IPS DF 6.9 (cell line): Measurements from ENCODE around the gene PRELID3B.
"Not testable (repeated sequence)": the region's sequence is repeated elsewhere in the genome, so short reads cannot be mapped to it uniquely, and the experiment has no call there.

Source experiments
- DNase-seq: peaks from one replicate; pipeline ENCODE4 v3.0.0-alpha.2; 2013; ENCODE audit warnings: low read depth, low spot score
- H3K27ac ChIP-seq: one replicate; pipeline ENCODE4 v1.5.1; 2013; ENCODE audit warnings: low read length, control low read depth
- H3K27me3 ChIP-seq: 2 replicates; pipeline ENCODE4 v1.6.1; 2013; ENCODE audit warnings: mild to moderate bottlenecking, low read length; ENCODE audit not compliant: control insufficient read depth, insufficient read depth
- H3K36me3 ChIP-seq: 2 replicates; pipeline ENCODE4 v1.6.1; 2013; ENCODE audit warnings: low read length; ENCODE audit not compliant: control insufficient read depth, insufficient read depth
- H3K4me1 ChIP-seq: 2 replicates; pipeline ENCODE4 v1.6.1; 2013; ENCODE audit warnings: low read length; ENCODE audit not compliant: control insufficient read depth, insufficient read depth
- H3K4me3 ChIP-seq: 2 replicates; pipeline ENCODE4 v1.5.1; 2013; ENCODE audit warnings: mild to moderate bottlenecking, low read length
- H3K9me3 ChIP-seq: 2 replicates; pipeline ENCODE4 v1.6.1; 2013; ENCODE audit warnings: low read length, inconsistent platforms; ENCODE audit not compliant: control insufficient read depth, insufficient read depth
- WGBS: extraction: QIAGEN DNeasy Blood & Tissue Kit; methylation state at CpG from one replicate; pipeline ENCODE4 v1.1.7; 2013; ENCODE audit warnings: mixed read lengths, missing lambda C conversion rate; ENCODE audit not compliant: insufficient read length, insufficient coverage; 5-methylcytosine and 5-hydroxymethylcytosine counted together

PRELID3B gene

DNA sequence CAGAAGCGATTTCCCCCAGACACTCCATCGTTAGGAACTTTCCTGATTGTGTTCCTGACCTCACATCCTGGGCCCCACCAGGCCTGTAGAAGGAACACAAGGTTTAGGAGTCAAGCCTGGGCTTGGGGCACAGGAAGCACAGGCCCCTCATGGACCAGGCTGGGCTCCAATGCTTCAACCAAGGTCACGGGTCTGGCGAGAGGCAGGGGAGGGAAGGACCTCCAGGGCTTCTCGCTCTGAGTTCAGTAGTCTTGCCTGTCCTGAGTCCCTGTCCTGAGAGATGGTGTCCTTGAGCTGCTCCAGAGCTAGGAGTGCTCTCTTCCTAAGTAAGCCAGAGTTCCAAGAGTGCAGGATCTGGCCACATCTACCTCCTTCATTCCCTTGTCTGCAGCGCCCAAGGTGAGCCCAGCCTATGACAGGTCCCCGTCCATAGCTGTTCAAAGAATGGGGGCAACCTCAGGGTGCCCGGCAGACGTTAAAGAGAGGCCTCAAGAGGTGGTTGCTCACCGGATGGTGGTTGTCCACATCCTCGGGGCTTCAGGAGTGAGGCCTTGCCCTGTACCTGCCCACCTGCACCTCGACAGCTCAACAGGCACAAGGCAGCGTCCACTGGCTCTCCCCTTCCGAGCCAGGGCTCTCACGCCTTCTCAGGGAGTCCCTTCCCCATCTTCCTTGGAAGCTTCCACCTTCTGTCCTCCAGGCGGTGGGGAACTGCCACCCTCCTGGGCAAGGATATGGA, 24.9 kb downstream of the PRELID3B start:
- Histone ChIP-seq H3K4me3 (no peak overlapping the region), H3K9me3 (no peaks in the 10 kb centered on the region), H3K27ac (no peak overlapping the region), H3K36me3 (no peaks in the 10 kb centered on the region), H3K4me1 (no peaks in the 10 kb centered on the region), H3K27me3 (no peaks in the 10 kb centered on the region)
- DNase-seq = no peak
- WGBS = no CpG with 5 or more reads among the region's 16 CpGs

DNA sequence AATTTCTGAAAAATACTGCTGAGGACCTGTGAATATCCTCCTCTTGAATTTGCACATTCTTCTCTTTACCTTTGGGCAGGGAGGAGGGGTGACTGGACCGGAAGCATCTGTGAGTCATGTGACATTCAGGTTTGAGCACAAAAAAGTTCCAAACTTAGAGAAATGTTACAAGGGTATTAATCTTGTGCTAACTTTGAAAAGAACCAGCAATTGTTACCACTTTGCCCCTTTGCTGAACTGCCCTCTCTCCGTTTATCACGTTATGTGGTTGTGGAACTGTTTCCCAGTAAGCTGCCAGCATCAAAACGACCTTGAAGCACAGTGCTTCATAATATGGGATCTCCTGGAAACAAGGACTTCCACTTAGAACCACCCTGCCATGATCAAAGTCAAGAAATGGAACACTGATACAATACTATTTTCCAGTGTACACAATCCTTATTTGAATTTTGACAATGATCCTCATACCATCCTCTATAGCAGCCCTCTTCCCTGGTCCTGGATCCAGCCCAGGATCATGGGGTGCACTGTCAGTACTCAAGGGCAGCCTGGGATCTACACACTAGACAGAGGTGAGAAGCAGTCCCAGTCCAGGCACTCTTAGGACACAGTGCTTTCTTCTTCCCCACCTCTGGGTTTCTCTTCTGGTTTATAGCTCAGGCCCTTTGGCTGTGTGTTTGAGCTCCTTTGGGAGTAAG, 25.6 kb downstream of the PRELID3B start:
- Histone ChIP-seq H3K27ac (no peak overlapping the region), H3K36me3 (no peaks in the 10 kb centered on the region), H3K9me3 (no peaks in the 10 kb centered on the region), H3K27me3 (no peaks in the 10 kb centered on the region), H3K4me3 (no peak overlapping the region), H3K4me1 (no peaks in the 10 kb centered on the region)
- no CpG with 5 or more reads among the region's 4 CpGs for WGBS
- no peak for DNase-seq

DNA sequence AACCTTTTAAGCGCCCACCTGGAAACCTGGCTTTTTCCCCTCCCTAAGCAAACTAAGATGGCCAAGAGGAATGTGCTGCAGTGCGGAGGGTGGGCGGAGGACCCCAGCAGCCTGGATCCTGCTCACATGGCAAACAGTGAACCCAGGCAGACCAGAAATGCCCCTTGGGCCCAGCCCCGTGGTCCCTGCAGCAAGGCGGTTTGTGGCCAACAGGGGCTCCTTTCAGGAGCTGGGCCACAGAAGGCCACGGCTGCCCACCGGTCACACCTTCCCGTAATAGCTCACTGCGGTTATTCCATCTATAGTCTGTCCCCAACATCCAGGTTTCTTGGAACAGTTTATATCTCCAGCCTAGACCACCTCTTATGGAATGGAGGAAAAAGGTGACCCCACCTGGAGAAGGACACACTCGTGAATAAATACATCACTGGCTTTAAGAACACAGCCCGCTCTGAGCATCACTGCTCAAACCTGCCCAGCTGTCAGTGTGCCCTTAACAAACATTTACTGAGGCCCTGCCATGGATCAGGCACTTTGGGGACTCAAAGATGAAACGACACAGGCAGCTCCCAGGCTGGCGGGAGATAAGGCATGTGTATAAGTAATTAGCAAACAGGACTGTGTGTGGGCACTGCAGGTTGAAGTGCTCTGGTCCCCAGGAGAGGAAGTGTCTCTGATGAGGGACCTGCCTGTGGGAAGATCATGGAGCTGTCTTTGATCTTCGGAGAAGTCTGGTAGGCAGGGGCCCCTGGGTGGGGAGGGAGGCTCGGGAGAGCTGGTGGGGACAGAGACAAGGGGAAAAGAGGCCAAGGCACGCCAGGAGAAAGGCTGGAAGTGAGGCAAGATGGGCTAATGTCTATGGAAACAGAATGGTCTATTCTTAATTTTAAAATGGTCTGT, 26.5 kb downstream of the PRELID3B start:
- no peaks in the 10 kb centered on the region for H3K4me1 ChIP-seq
- H3K4me3 ChIP-seq = no peak overlapping the region
- no peak for DNase-seq

DNA sequence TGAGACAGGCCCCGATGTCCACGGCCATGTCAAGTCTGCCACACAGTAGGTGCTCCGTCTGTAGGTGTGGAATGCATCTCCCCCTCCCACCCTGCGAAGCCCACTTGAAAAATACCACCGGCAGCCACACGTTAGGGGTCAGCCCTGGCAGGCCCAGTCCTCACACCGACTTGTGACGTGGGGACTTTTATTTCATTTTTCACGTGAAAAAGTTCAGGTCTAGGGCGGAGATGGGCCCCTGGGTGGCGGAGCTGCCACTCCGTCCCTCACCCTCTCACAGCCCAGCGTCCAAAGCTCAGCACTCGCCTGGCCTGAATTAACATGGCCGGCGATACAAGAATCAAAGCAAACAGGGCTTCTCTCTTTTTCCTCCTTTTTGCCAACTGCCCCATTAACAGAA, 27.2 kb downstream of the PRELID3B start:
- no peak for DNase-seq
- no peaks in the 10 kb centered on the region for H3K27me3 ChIP-seq
- H3K4me3 ChIP-seq = no peak overlapping the region
- WGBS = no CpG with 5 or more reads among the region's 16 CpGs
- H3K9me3 ChIP-seq = no peaks in the 10 kb centered on the region
- no peaks in the 10 kb centered on the region for H3K4me1 ChIP-seq
- no peak overlapping the region for H3K27ac ChIP-seq
- H3K36me3 ChIP-seq = no peaks in the 10 kb centered on the region

More for the DNA sequence above, 26.5 kb downstream of the PRELID3B start:
- H3K36me3 ChIP-seq = no peaks in the 10 kb centered on the region
- H3K9me3 ChIP-seq = no peaks in the 10 kb centered on the region
- H3K27me3 ChIP-seq = no peaks in the 10 kb centered on the region
- H3K27ac ChIP-seq = no peak overlapping the region
- WGBS = no CpG with 5 or more reads among the region's 16 CpGs

GRCh38 chr20:59014680-59015389, 27.8 kb downstream of the PRELID3B start:
- no peak overlapping the region for H3K27ac ChIP-seq
- no CpG with 5 or more reads among the region's 17 CpGs for WGBS

DNA sequence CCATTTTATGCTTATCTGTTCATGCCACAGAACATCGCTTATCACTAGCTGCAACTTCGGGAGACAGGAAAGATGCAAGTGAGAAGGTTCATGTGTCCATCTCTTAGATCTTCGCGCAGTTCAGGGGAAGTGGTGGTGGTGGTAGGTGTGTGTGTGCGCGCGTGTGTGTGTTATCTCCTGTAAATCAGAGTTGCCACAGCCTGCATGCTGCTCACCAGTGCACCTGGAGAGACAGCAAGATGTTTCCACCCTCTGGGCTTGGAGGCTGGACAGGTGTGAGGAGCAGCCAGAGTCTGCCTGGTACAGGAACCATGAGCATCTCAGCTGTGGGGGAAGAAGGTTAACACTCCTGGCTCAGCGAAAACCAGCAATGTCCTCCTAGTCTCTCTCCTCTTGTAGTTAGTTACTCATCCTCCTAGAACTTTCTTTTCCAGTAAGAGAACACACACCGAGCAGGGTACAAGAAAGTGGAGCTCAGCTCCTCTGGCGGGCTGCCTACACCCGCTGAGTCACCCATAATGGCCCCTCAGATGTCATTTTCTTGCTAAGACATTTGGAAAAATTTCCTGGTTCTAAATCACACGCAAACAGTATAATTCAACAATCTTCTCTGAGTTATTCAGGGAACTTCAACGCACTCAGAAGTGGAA, 28.5 kb downstream of the PRELID3B start:
- DNase-seq = no peak
- Histone ChIP-seq H3K4me1 (no peaks in the 10 kb centered on the region), H3K9me3 (no peaks in the 10 kb centered on the region), H3K4me3 (no peak overlapping the region), H3K27me3 (no peaks in the 10 kb centered on the region), H3K27ac (no peak overlapping the region), H3K36me3 (no peaks in the 10 kb centered on the region)
- WGBS = no CpG with 5 or more reads among the region's 13 CpGs

More at GRCh38 chr20:59014680-59015389, 27.8 kb downstream of the PRELID3B start:
- Histone ChIP-seq H3K9me3 (no peaks in the 10 kb centered on the region), H3K4me3 (no peak overlapping the region), H3K36me3 (no peaks in the 10 kb centered on the region), H3K27me3 (no peaks in the 10 kb centered on the region), H3K4me1 (no peaks in the 10 kb centered on the region)
- no peak for DNase-seq

DNA sequence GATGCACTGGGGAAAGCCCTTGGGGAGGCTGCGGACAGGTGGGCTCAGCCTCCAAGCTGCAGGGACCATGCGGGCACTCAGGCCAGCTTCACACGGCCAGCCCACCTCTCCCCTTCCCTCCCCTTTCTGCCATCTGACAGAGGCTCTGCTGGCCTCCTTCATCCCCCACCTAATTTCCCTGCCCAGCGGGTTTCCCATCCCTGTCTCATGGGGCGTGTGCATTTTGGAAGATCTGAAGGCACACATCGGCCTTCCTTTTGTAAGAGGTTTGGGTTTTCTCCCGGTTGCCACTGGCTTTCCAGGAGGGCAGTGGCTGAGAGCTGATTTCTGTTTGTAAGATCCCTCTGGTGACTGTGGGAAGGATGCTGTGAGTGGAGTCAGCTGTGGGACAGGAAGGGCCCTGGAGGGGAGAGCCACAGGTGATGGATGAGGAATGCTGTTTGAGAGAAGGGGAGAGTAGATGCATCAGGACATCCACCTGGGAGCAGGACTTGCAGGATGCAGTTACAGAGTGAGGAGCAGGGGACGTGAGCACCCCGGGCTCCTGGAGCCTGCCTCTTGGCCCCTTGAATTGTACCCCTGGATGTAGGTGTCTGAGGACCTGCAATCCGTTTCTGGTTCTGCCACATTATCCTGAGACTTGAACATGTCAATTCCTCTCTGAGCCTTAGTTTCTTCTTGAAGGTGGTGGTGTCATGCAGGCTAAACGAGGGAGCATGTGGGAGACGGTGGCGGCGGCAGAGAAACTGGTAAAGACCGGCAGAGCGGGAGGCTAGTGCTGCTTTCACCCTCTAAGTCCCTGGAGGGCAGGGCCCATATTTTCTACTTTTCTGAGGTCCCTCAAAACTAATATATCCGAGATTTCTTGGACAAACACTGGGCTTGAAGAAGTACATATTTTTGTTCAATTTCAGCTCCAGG, 29.3 kb downstream of the PRELID3B start:
- no peaks in the 10 kb centered on the region for H3K27me3 ChIP-seq
- H3K4me3 ChIP-seq = no peak overlapping the region
- no peak for DNase-seq
- H3K9me3 ChIP-seq = no peaks in the 10 kb centered on the region
- no peaks in the 10 kb centered on the region for H3K4me1 ChIP-seq
- WGBS = no CpG with 5 or more reads among the region's 17 CpGs
- H3K36me3 ChIP-seq = no peaks in the 10 kb centered on the region
- H3K27ac ChIP-seq = no peak overlapping the region

- H3K36me3 ChIP-seq, H3K9me3 ChIP-seq, H3K27ac ChIP-seq, H3K27me3 ChIP-seq, DNase-seq, H3K4me1 ChIP-seq, H3K4me3 ChIP-seq: not testable (repeated sequence)
- WGBS = no CpG with 5 or more reads among the region's 3 CpGs
These were observed 30.8 kb downstream of the PRELID3B start for GRCh38 chr20:59011874-59012157.
